Neuronal stem cell (in vitro differentiated cells): ENCODE measurements around the gene DOCK8.
A peak's percentile ranks its signal among the peaks of the same experiment; 100 is the strongest.

Source experiments
- DNase-seq: peaks from one replicate; pipeline ENCODE4 v3.0.0-alpha.2; 2013; ENCODE audit warnings: low spot score
- H2AFZ ChIP-seq: one replicate; pipeline ENCODE4 v1.6.1; 2013; ENCODE audit warnings: mild to moderate bottlenecking, low read length, inconsistent platforms
- H2AK5ac ChIP-seq: 2 replicates; pipeline ENCODE4 v1.6.1; 2013; ENCODE audit warnings: low read depth, mild to moderate bottlenecking, inconsistent platforms, low read length, moderate library complexity, mixed read lengths
- H2BK120ac ChIP-seq: 2 replicates; pipeline ENCODE4 v1.6.1; 2013; ENCODE audit warnings: low read depth, mild to moderate bottlenecking, inconsistent platforms, low read length, moderate library complexity, mixed read lengths
- H2BK12ac ChIP-seq: one replicate; pipeline ENCODE4 v1.6.1; 2013; ENCODE audit warnings: low read length, inconsistent platforms
- H2BK15ac ChIP-seq: 2 replicates; pipeline ENCODE4 v1.6.1; 2013; ENCODE audit warnings: mild to moderate bottlenecking, low read length, inconsistent platforms, mixed read lengths
- H2BK5ac ChIP-seq: one replicate; pipeline ENCODE4 v1.6.1; 2013; ENCODE audit warnings: inconsistent platforms, mild to moderate bottlenecking, low read length, moderate library complexity
- H3K14ac ChIP-seq: one replicate; pipeline ENCODE4 v1.6.1; 2013; ENCODE audit warnings: low read length, inconsistent platforms
- H3K18ac ChIP-seq: 2 replicates; pipeline ENCODE4 v1.6.1; 2013; ENCODE audit warnings: low read length, inconsistent platforms
- H3K23ac ChIP-seq: 2 replicates; pipeline ENCODE4 v1.6.1; 2013; ENCODE audit warnings: low read depth, mild to moderate bottlenecking, mixed read lengths, low read length, inconsistent platforms; ENCODE audit not compliant: poor library complexity
- H3K27ac ChIP-seq: replicated peaks from 3 replicates; pipeline ENCODE4 v1.5.1; 2013; ENCODE audit warnings: low read length, inconsistent platforms
- H3K27me3 ChIP-seq, 3 experiments: 2 replicates each; pipeline ENCODE4 v1.6.1; 2013; ENCODE audit warnings: low read length in 3 of 3, mild to moderate bottlenecking in 2 of 3, inconsistent platforms in 1 of 3, low read depth in 1 of 3, mixed read lengths in 1 of 3, moderate library complexity in 1 of 3; ENCODE audit not compliant: control insufficient read depth in 3 of 3, insufficient read depth in 3 of 3
- H3K36me3 ChIP-seq, 2 donors: replicated peaks in 1 of 2; 2 replicates each; pipeline ENCODE4 v1.6.1; 2013; ENCODE audit warnings: low read length in 2 of 2; ENCODE audit not compliant: control insufficient read depth in 2 of 2, insufficient read depth in 2 of 2
- H3K4ac ChIP-seq: 2 replicates; pipeline ENCODE4 v1.6.1; 2013; ENCODE audit warnings: inconsistent platforms, mild to moderate bottlenecking, low read length, moderate library complexity
- H3K4me1 ChIP-seq, 2 donors: 1 replicate in 1 of 2; 2 replicates in 1 of 2; pipeline ENCODE4 v1.6.1; 2013; ENCODE audit warnings: low read length in 2 of 2, low read depth in 1 of 2; ENCODE audit not compliant: control insufficient read depth in 2 of 2, insufficient read depth in 1 of 2
- H3K4me2 ChIP-seq: one replicate; pipeline ENCODE4 v1.6.1; 2013; ENCODE audit warnings: mild to moderate bottlenecking, low read length, inconsistent platforms; ENCODE audit not compliant: insufficient read depth, poor library complexity, severe bottlenecking
- H3K4me3 ChIP-seq, 2 donors: 2 replicates each; pipeline ENCODE4 v1.5.1; 2013; ENCODE audit warnings: low read length in 2 of 2, mild to moderate bottlenecking in 2 of 2, inconsistent platforms in 1 of 2, moderate library complexity in 1 of 2
- H3K79me1 ChIP-seq: one replicate; pipeline ENCODE4 v1.6.1; 2013; ENCODE audit warnings: low read depth, mild to moderate bottlenecking, inconsistent platforms, low read length, moderate library complexity
- H3K9ac ChIP-seq: one replicate; pipeline ENCODE4 v1.6.1; 2013; ENCODE audit warnings: mild to moderate bottlenecking, low read depth, low read length, inconsistent platforms; ENCODE audit not compliant: poor library complexity
- H3K9me3 ChIP-seq, 2 donors: replicated peaks in 1 of 2; 2 replicates each; pipeline versions ENCODE3 to v1.6.1; 2013; ENCODE audit warnings: low read length in 2 of 2, mild to moderate bottlenecking in 2 of 2, inconsistent platforms in 1 of 2, low read depth in 1 of 2, mixed read lengths in 1 of 2, moderate library complexity in 1 of 2; ENCODE audit not compliant: control insufficient read depth in 2 of 2, insufficient read depth in 1 of 2
- H4K8ac ChIP-seq: one replicate; pipeline ENCODE4 v1.6.1; 2013; ENCODE audit warnings: low read depth, mild to moderate bottlenecking, inconsistent platforms, low read length, moderate library complexity
- H4K91ac ChIP-seq: one replicate; pipeline ENCODE4 v1.6.1; 2013; ENCODE audit warnings: low read length, low read depth, mild to moderate bottlenecking, inconsistent platforms; ENCODE audit not compliant: poor library complexity
- WGBS, 2 donors: extraction: QIAGEN DNeasy Blood & Tissue Kit; methylation state at CpG; one replicate each; pipeline ENCODE4 v1.1.7; 2013; ENCODE audit warnings: missing lambda C conversion rate in 2 of 2, mixed read lengths in 1 of 2; ENCODE audit not compliant: insufficient read length in 2 of 2, insufficient replicate concordance in 1 of 2; ENCODE audit errors: extremely low coverage in 2 of 2; 5-methylcytosine and 5-hydroxymethylcytosine counted together

Gene DOCK8

DNA sequence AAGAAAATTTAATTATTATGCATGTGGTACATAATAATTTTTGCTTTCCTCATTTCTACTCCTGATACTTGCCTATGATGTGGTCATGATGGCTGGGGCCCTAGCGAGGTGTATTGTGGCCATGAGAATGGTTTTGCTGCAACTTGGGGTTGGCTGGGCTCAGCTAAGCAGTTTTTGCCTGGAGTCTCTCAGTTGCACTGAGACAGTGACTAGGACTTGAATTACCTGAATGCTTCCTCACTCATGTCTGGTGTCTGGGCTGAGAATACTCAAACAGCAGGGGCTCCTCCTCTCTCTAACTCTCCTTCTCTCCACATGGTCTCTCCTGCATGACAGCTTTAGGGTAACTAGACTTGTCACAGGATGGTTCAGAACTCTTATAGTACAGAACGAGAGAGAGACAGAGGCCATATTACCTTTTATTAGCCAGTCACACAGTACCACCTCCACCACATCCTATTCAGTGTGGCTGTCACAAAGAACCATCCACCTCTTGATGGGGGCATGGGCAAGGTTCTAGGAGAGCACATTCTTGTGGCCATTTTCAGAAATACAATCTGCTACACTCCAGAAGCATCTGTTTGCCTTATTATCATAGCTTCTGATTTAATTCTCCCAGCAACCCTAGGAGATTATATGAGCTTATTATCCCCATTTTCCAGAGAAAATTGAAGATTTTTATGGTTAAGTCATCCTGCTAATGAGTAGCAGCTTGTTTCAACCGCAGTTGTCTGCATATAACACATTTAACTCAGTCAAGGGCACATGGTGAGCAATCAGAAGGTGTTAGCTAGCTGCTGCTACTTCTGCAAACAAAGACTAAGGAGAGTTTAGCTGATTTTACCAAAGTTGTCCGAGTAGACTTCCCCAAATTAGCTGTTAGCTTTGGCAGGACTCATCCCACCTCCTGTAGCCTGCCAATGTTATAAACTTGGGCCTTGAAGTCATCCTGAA lies 245.1 kb downstream of the DOCK8 start:
- no peak overlapping the region for H4K91ac ChIP-seq
- H3K36me3 ChIP-seq: no peaks in the 10 kb centered on the region
- no peak overlapping the region for H3K23ac ChIP-seq
- no peak overlapping the region for H3K27ac ChIP-seq
- no peak overlapping the region for H2BK12ac ChIP-seq
- peak overlapping the region; percentile 5 for H2AFZ ChIP-seq
- no peak overlapping the region for H3K14ac ChIP-seq
- no CpG with 5 or more reads among the region's 4 CpGs for WGBS, 2 donors
- no peak overlapping the region for H3K18ac ChIP-seq
- H3K9ac ChIP-seq: no peak overlapping the region
- no peak overlapping the region for H2AK5ac ChIP-seq
- no peak overlapping the region for H3K4ac ChIP-seq
- peaks cover 0 to 2% of the 10 kb centered on the region in 2 donors for H3K9me3 ChIP-seq
- H3K27me3 ChIP-seq: no peaks in the 10 kb centered on the region
- H3K4me3 ChIP-seq: no peak overlapping the region
- H3K4me2 ChIP-seq: no peak overlapping the region
- H2BK5ac ChIP-seq: no peak overlapping the region
- no peak overlapping the region for H4K8ac ChIP-seq
- DNase-seq: no peak
- H2BK120ac ChIP-seq: no peak overlapping the region
- no peak overlapping the region for H2BK15ac ChIP-seq
- no peaks in the 10 kb centered on the region for H3K79me1 ChIP-seq
- peaks cover 0 to 2% of the 10 kb centered on the region in 2 donors for H3K4me1 ChIP-seq

- Histone ChIP-seq H2BK5ac (no peak overlapping the region), H2BK12ac (no peak overlapping the region), H3K18ac (no peak overlapping the region), H3K36me3 (no peaks in the 10 kb centered on the region), H2AFZ (no peak overlapping the region), H3K79me1 (no peaks in the 10 kb centered on the region), H2BK120ac (no peak overlapping the region), H3K4me3 (no peak overlapping the region), H3K4ac (no peak overlapping the region), H4K91ac (no peak overlapping the region), H3K14ac (no peak overlapping the region), H4K8ac (no peak overlapping the region), H3K9me3 (peaks cover 0 to 2% of the 10 kb centered on the region in 2 donors), H2BK15ac (no peak overlapping the region), H3K4me2 (no peak overlapping the region), H3K23ac (no peak overlapping the region), H3K4me1 (peaks cover 0 to 2% of the 10 kb centered on the region in 2 donors), H3K27ac (no peak overlapping the region), H2AK5ac (no peak overlapping the region), H3K9ac (no peak overlapping the region), H3K27me3 (no peaks in the 10 kb centered on the region)
- WGBS, 2 donors: no CpG with 5 or more reads among the region's 2 CpGs
- DNase-seq: no peak
Observed at GRCh38 chr9:462121-462520, 247.5 kb downstream of the DOCK8 start.

DNA sequence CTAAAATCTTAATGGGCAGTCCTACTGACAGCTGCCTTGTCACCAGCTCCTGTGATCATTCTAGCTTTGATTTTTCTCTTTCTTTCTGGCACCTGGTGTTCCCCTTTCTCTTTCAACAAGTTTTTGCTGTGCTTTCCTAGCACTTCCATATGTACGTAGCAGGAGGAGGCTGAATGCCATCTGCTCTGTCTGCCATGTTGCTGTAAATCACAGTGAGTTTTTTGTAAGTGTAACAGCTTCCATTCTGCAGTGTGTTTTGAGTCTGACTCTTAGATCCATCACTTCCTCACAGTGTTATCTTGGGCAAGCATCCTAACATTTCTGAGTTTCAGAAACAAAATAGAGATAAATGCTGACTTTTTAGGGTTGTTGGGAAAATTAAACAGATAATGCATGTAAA lies 247.9 kb downstream of the DOCK8 start:
- Histone ChIP-seq H4K8ac (no peak overlapping the region), H3K14ac (no peak overlapping the region), H2AFZ (no peak overlapping the region), H2AK5ac (no peak overlapping the region), H2BK5ac (no peak overlapping the region), H2BK12ac (no peak overlapping the region), H2BK120ac (no peak overlapping the region), H3K4me3 (no peak overlapping the region), H3K79me1 (no peaks in the 10 kb centered on the region), H3K27me3 (no peaks in the 10 kb centered on the region), H3K4me2 (no peak overlapping the region), H3K23ac (no peak overlapping the region), H3K27ac (no peak overlapping the region), H4K91ac (no peak overlapping the region), H3K9ac (no peak overlapping the region), H3K36me3 (no peaks in the 10 kb centered on the region), H3K9me3 (peaks cover 0 to 2% of the 10 kb centered on the region in 2 donors), H3K18ac (no peak overlapping the region), H3K4ac (no peak overlapping the region), H3K4me1 (peaks cover 0 to 2% of the 10 kb centered on the region in 2 donors), H2BK15ac (no peak overlapping the region)
- WGBS, 2 donors: no CpG with 5 or more reads among the region's 1 CpG
- no peak for DNase-seq

GRCh38 chr9:463455-464171 lies 248.9 kb downstream of the DOCK8 start:
- Histone ChIP-seq H3K4me1 (peaks cover 0 to 2% of the 10 kb centered on the region in 2 donors), H3K9ac (no peak overlapping the region), H2BK120ac (no peak overlapping the region), H3K4ac (no peak overlapping the region), H4K8ac (no peak overlapping the region), H3K27me3 (no peaks in the 10 kb centered on the region), H3K36me3 (no peaks in the 10 kb centered on the region), H2BK15ac (no peak overlapping the region), H3K4me3 (no peak overlapping the region), H4K91ac (no peak overlapping the region), H3K14ac (no peak overlapping the region), H3K18ac (no peak overlapping the region), H3K27ac (no peak overlapping the region), H2BK12ac (no peak overlapping the region), H2AFZ (peak overlapping the region; percentile 43), H3K4me2 (no peak overlapping the region), H3K9me3 (no peaks in the 10 kb centered on the region), H2AK5ac (no peak overlapping the region), H3K79me1 (no peaks in the 10 kb centered on the region), H2BK5ac (no peak overlapping the region), H3K23ac (no peak overlapping the region)
- DNase-seq: no peak
- WGBS, 2 donors: no CpG with 5 or more reads among the region's 8 CpGs
